Measurements from ENCODE around the gene DENND1B.

GRCh38 chr1:197666769-197667285, 108.5 kb downstream of the DENND1B start:
- TF ChIP-seq EZH2phosphoT487 (IDR thresholded peaks at IDR 0.05; ENCODE audit: low read depth, severe bottlenecking, unreplicated experiment) (no peak), CTCF (IDR thresholded peaks at IDR 0.05; ENCODE audit: poor library complexity) (no peak)
